HAP-1 (cell line): ENCODE measurements around the gene CFAP97D1.

ENCODE experiments used
- DNase-seq, 2 experiments: peaks; one replicate each; pipeline ENCODE4 v3.0.0-alpha.2; 2016 to 2020; ENCODE audit warnings: low spot score in 2 of 2
- H3K27me3 ChIP-seq: fragments of 250-450 bp; sonication (Bioruptor Pico); 2 replicates; pipeline ENCODE4 v1.5.1; 2020; ENCODE audit warnings: low read depth, mild to moderate bottlenecking, moderate library complexity
- H3K36me3 ChIP-seq: fragments of 250-450 bp; sonication (Bioruptor Pico); replicated peaks from 2 replicates; pipeline ENCODE4 v1.5.1; 2020; ENCODE audit warnings: mild to moderate bottlenecking
- H3K4me1 ChIP-seq: fragments of 250-450 bp; sonication (Bioruptor Pico); 2 replicates; pipeline ENCODE4 v1.5.1; 2020; ENCODE audit warnings: mild to moderate bottlenecking
- H3K4me3 ChIP-seq: fragments of 250-450 bp; sonication (Bioruptor Pico); 2 replicates; pipeline ENCODE4 v1.5.1; 2020; ENCODE audit warnings: mild to moderate bottlenecking, moderate library complexity
- H3K9me3 ChIP-seq: fragments of 250-450 bp; sonication (Bioruptor Pico); 2 replicates; pipeline ENCODE4 v1.5.1; 2020; ENCODE audit warnings: mild to moderate bottlenecking, moderate library complexity
- in situ Hi-C: fragments of 300-500 bp; cut with MboI; formaldehyde crosslinking; loops from 3 replicates; pipeline ENCODE4 v1.14.3; 2020; ENCODE audit warnings: low sequenced_read_pairs, inconsistent platforms, mixed read lengths

The CFAP97D1 gene

DNA sequence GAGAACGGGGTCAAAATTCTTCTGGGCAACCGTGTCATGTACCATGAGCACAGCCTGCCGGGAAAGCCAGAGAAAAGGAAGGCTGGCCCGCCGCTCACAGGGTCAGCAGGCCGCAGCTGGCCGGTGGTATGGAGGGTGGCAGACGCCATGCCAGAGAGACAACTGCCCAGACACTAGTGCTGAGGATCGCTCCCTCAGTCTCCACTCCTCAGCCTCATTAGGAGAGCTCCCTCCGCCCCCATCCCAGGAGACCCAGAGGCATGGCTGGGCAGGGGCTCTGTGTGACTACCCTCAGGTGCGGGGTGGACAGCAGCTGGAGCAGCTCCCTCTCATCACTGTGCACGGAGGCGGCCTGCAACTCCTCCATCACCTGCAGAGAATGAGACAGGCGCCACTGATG lies 49.5 kb downstream of the CFAP97D1 start:
- H3K4me3 ChIP-seq = no peak overlapping the region
- H3K27me3 ChIP-seq = no peaks in the 10 kb centered on the region
- H3K36me3 ChIP-seq = peaks cover 21% of the 10 kb centered on the region
- H3K9me3 ChIP-seq = no peaks in the 10 kb centered on the region
- no peak for DNase-seq
- in situ Hi-C loops = no loop called here
- H3K4me1 ChIP-seq = peaks cover 7% of the 10 kb centered on the region; the same call in 1 of the 2 replicates

DNA sequence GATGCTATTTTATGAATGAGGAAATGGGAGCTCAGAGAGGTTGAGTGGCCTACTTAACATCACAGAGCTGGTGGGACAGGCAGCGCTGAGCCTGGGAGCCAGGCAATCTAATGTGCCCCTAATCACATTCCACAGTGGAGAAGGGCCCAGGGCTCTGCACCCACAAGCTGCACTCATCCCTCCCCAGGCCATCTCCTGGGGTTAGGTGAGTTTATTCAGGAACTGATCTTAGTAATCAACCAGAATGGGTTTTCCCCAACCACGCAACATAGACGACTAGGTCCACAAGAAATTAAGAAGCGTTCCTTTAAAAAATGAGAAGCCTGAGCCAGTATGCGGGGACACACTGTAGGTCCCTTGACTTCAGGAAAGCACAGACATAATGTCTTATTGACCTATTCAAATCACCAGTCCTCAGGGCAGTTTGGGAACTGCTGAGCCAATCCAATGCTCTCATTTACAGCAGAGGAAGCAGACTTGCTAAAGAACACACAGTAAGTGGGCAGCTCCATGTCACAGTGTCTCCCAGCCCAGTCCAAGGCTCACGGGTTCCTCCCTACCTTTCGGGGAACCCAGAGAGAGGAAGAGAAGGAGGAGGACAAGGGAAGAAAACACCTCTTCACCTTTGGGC lies 50.4 kb downstream of the CFAP97D1 start:
- peaks cover 14% of the 10 kb centered on the region for H3K36me3 ChIP-seq
- no peaks in the 10 kb centered on the region for H3K9me3 ChIP-seq
- H3K27me3 ChIP-seq = no peaks in the 10 kb centered on the region
- peaks cover 7% of the 10 kb centered on the region; the same call in 1 of the 2 replicates for H3K4me1 ChIP-seq
- in situ Hi-C loops = no loop called here
- no peak overlapping the region for H3K4me3 ChIP-seq
- no peak for DNase-seq

DNA sequence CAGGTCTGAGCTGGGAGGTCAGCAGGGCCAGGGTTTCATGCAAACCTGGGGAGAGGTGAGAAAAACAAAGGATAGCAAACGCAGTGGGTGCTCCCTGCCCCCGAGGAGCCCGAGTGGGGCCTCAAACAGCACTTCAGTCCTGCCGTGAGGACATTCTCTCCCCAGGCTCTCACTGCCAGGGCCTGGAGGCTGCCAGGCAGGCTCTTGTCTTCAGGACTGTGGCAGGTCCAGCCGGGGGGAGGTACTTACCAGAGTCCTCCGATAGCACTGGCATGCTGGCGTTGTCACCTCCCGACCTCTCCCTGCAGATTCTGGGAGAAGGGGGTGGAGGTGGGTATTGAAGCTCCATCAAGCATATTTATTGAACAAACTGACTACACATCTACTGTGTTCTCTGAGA lies 51.4 kb downstream of the CFAP97D1 start:
- peaks cover 7% of the 10 kb centered on the region; the same call in 1 of the 2 replicates for H3K4me1 ChIP-seq
- no peaks in the 10 kb centered on the region for H3K27me3 ChIP-seq
- DNase-seq = no peak
- in situ Hi-C loops = no loop called here
- no peaks in the 10 kb centered on the region for H3K9me3 ChIP-seq
- H3K36me3 ChIP-seq = peaks cover 11% of the 10 kb centered on the region
- H3K4me3 ChIP-seq = no peak overlapping the region

DNA sequence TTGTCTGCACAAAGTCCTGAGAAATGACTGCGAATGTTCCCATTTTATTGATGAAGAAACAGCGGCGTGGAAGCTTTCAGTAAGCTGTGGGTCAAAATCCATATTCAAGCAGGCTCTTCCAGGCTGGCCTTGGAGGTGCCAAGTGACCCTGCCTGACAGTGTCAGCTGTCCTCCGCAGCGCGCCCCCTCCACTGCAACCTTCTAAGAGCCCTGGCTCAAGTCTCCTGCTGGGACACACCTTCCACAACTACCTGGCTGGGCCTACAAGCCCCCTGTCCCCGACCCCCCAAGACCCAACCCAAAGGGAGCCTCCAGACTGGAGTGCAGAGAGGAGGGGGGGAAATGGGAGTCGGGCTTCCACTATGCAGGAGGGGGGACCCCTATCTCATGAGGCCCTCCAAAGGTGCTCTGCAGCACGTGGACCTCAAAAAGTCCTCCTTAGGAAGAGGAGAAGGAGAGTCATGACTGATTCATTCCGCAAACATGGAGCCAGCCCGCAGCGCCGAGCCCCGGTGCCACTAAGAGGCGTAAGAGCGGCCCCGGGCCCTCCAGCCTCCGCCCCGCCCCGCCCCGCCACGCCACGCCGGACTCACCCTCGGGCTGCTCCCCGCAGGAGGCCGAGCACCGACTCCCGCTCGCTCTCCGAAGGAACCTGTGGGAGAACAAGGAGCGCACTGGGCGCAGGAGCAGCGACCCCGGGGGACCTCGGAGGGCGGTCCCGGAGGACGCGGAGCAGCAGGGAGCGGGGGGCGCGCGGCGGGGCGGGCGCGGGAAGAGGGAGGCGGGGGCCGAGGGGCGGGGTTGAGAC lies 52.1 kb downstream of the CFAP97D1 start:
- in situ Hi-C loops = no loop called here
- Histone ChIP-seq H3K27me3 (no peaks in the 10 kb centered on the region), H3K36me3 (peaks cover 11% of the 10 kb centered on the region), H3K4me3 (peak overlapping the region; percentile 55), H3K4me1 (peaks cover 7% of the 10 kb centered on the region; the same call in 1 of the 2 replicates), H3K9me3 (no peaks in the 10 kb centered on the region)
- DNase-seq = peak in 1 of 2 experiments; percentile 77

DNA sequence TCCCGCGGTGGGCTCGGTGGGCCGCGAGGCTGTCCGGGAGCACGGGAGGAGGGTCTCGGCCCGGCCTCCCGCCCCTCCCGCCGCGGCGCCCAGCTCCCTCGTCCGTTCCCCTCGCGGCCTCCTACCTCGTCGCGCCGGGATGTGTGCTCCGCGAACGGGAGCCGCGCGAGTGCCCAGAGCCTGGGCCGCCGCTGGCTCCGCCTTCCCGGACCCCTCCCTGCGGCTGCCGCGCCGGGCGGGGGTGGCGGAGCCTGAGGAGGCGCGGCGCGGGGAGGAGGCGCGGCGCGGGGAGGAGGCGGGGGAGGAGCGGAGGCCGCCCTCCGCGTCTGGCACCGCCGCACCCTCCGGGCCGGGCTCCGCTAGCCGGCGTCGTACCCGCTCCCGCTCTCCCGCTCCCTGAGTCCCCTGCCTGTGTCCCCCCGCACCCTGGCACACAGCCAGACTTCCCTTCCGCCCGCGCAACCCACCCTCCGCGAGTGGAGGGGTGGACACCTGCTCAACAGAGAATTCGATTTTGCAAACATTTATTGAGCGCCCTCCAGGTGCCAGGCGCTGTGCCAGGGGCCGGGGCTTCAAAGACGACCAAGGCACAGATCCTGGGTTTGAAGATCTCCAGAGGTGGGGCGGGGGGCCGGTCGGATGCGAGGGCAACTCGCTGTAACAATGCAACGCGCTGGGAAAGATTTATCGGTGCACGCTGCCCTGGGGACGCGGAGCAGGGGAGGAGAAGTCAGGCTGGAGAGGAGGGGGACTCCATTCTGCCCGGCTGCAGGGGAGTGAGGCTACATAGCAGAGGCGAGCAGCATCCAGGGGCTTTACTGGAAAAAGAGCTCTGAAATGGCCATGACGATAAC lies 53.0 kb downstream of the CFAP97D1 start, which contains the start of gene MPP3:
Gene MPP3, minus strand, starts transcription at position 171 of the 854 bp plus-strand sequence. CDS start 1,240 bp downstream, outside the sequence.
- peaks cover 7% of the 10 kb centered on the region; the same call in 1 of the 2 replicates for H3K4me1 ChIP-seq
- DNase-seq = peak; percentile 72 to 83
- peak within 1 kb of the TSS; percentile 55 for H3K4me3 ChIP-seq
- H3K27me3 ChIP-seq = no peaks in the 10 kb centered on the region
- peaks cover 7% of the 10 kb centered on the region for H3K36me3 ChIP-seq
- in situ Hi-C loops = no loop called here
- no peaks in the 10 kb centered on the region for H3K9me3 ChIP-seq

DNA sequence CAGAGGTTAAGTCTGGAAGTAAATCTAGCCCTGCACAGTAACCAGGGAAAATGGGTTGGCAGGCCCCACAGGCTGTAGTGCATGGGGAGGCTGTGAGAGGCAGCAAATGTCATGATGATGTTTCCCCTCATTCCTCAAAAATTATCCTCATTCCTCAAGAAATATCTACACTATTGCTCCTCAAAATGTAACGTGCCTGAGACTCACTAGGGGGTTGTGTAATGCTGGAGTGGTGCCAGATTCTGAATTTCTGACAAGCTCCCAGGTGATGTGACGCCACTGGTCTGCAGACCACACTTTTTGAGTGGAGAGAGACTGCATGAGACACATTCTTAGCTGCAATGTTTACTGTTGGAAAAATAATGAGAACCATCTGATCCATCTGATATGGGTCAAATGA lies 53.9 kb downstream of the CFAP97D1 start:
- no peak for DNase-seq
- in situ Hi-C loops = no loop called here
- Histone ChIP-seq H3K4me1 (peaks cover 7% of the 10 kb centered on the region; the same call in 1 of the 2 replicates), H3K27me3 (no peaks in the 10 kb centered on the region), H3K36me3 (no peaks in the 10 kb centered on the region; the same call in none of the 2 replicates), H3K9me3 (no peaks in the 10 kb centered on the region), H3K4me3 (no peak overlapping the region)
